Dedifferentiated amniotic fluid mesenchymal stem cell (primary cell): ENCODE data around the gene CMTM7.
"Not testable (repeated sequence)": the region's sequence is repeated elsewhere in the genome, so short reads cannot be mapped to it uniquely, and the experiment has no call there.

ENCODE experiments used
- DNase-seq: peaks from one replicate; pipeline ENCODE4 v3.0.0-alpha.2; 2016; ENCODE audit errors: extremely low spot score

The CMTM7 gene

DNA sequence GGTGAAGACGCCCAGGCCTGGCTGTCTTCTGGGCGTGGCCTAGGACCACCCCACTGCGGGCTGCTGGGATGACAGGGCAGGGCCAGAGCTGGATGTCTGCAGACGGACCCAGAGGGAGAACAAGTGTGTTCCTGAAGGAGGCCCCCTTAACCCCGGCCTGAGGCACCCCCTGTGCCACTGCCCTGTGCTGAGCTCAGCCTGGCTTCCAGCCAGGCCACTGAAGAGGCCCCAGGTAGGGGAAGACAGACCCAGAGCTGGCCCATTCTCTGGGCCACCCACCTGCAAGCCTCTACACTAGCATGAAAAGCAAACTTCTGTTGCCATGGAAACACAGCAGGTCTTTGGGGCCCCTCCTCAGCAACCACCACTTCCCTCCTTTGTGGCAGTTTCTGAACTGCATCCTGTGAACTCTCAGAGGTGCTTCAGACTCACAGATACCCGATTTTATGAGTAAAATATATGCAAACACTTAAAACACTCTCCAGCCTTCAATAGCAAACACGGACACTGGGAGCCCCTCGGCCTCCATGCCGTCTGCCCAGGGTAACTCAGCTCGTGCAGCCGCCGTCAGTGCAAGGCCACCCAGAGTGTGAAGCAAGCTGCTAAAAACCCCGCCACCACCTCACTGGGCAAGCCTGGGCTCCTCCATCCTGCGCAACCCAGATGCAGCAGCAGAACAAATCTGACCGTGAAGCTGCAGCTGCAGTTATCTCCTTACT, 68.5 kb downstream of the CMTM7 start:
- no peak for DNase-seq

DNA sequence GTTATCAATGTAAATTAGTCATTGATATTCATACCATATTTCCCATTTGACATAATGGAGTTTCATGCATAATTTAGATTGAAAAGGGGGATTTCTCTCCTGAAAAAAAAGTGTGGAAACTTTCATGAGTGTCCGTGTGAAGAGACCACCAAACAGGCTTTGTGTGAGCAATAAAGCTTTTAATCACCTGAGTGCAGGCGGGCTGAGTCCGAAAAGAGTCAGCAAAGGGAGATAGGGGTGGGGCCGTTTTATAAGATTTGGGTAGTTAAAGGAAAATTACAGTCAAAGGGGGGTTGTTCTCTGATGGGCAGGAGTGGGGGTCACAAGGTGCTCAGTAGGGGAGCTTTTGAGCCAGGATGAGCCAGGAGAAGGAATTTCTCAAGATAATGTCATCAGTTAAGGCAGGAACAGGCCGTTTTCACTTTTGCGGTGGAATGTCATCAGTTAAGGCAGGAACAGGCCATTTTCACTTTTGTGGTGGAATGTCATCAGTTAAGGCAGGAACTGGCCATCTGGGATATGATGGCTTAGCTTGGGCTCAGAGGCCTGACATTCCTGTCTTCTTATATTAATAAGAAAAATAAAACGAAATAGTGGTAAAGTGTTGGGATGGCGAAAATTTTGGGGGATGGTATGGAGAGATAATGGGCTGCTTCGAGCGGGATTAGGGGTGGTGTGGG, 69.3 kb downstream of the CMTM7 start:
- DNase-seq = not testable (repeated sequence)

DNA sequence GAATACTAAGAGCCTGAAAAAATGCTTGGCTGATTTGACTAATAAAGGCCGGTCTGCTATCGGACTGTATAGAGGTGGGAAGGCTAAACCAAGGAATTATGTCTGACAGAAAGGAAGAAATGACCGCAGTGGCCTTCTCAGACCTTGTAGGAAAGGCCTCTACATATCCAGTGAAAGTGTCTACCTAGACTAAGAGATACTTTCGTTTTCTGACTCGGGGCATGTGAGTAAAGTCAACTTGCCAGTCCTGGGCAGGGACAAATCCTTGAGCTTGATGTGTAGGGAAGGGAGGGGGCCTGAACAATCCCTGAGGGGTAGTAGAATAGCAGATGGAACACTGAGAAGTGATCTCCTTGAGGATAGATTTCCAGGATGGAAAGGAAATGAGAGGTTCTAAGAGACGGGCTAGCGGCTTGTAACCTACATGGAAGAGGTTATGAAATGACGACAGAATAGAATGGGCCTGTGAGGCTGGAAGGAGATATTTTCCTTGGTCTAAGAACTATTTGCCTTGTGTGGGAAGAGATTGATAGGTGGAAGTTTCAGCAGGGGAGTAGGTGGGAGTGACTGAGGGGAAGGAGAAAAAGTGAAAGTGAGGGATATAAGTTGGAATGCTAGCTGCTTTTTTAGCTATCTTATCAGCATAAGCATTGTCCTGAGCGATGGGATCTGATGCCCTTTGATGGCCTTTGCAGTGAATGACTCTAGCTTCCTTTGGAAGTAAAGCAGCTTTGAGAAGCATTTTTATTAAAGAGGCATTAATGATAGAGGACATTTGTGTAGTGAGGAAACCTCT, 70.7 kb downstream of the CMTM7 start:
- DNase-seq = not testable (repeated sequence)

DNA sequence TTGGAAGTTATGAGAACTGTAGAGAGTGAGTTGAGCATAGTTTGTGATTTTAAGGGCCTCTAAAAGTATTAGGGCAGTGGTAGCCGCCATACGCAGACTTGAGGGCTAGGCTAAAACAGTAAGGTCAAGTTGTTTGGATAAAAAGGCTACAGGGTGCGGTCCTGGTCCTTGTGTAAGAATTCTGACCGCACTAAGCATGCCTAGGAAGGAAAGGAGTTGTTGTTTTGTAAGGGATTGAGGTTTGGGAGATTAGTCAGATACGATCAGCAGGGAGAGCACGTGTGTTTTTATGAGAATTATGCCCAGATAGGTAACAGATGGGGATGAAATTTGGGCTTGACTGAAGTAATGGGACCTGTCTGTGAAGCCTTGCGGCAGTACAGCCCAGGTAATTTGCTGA, 71.8 kb downstream of the CMTM7 start:
- not testable (repeated sequence) for DNase-seq

DNA sequence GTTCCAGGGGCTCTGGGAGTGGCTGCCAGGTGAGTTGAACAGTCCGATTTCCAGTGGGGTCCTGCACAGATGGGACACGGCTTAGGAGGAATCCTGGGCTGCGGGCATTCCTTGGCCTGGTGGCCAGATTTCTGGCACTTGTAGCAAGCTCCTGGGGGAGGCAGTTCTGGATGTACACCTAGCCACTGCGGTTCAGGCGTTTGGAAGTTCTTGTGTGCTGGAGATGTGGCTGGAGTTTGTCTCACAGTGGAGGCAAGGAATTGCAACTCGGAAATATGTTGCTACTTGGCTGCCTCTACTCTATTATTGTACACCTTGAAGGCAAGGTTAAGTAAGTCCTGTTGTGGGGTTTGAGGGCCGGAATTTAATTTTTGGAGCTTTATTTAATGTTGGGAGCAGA, 73.1 kb downstream of the CMTM7 start:
- DNase-seq = not testable (repeated sequence)

DNA sequence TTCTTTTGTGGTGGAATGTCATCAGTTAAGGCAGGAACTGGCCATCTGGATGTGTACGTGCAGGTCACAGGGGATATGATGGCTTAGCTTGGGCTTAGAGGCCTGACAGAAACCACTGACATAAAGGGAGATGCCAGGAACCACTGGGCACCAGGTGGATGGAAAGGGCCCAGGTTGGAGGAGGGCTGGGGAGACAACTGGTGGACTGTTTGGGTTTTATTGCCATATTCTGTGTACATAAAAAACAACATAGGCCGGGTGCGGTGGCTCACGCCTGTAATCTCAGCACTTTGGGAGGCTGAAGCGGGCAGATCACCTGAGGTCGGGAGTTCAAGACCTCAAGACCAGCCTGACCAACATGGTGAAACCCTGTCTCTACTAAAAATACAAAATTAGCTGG, 75.2 kb downstream of the CMTM7 start:
- not testable (repeated sequence) for DNase-seq

DNA sequence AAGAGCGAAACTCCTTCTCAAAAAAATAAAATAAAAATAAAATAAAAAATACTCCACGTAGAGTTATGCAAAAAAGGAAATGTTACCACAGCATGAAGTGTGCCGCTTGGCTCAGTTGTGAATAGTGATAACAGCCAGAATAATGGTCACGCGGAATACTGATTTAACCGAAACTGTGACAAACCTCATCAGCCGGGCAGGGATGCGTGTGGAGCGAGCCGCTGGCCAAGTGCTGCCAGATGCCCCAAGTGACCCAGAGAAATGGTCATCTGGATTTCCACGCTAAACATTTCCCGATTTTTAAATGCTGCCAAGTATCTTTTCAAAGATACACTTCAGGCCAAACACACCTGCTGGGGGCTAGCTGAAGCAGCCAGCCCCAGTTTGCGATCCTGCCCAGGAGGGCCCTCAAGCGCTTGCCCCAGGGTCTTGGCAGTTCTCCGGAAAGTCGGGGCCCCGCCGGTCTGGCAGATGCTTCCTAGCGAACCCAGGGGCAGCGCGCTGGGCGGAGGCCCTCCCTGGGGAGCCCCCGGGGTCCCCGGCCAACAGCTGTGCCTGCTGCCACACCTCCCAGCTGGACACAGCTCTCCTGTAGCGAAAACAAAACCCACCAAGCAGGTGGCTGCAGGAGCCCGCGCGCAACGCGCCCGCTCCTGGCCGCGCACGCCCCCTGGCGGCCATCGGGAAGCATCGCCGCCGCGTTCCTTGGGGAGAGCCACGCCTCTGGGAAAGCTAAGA, 75.8 kb downstream of the CMTM7 start:
- no peak for DNase-seq

DNA sequence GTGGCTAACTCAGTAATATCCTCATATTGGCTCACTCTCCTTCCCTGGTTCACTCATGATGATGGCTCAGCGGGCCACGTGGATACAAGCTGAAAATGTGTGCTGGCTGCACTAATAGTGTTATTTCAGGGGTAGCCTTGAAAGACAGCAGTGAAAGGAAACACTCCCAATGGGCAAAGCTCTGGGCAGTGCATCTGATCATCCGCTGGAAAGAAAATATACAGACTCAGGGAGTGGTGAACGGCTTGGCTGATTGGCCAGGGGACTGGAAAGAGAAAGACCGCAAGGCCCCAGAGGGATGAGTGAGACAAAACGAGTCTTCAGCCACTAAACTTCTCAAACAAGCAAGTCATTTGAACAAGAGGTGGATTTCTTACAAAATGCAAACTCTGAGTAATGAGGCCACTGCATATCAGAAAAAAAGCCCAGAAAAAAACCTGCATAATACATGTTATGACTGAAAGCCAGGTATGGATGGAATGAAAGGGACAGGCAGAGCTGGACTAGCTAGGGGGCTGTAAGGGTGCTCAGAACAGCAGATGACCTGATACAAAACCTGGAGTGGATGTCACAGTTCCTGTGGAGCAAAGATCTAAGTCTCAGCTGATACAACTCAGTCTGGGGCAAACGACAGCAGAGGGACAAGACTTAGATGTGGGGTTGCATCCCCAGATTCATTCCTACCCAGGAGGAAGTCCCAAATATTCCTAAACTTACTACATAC, 77.7 kb downstream of the CMTM7 start:
- no peak for DNase-seq

DNA sequence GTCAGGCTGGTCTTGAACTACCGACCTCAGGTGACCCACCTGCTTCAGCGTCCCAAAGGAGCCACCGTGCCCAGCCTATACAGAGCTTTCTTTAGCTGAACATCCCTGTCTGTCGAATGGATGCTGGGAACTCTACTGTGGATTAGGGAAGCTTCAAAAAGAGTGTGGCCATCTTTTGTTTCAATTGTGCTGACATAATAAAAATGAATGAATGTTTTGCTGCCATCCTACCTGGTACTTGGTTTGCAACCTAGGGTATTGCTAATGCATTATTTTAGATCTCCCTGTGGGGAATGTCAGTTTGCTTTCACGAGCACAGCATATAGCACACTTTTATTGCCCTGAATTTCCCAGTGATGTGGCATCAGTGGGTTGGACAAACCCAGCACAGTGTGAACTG, 78.7 kb downstream of the CMTM7 start:
- no peak for DNase-seq

DNA sequence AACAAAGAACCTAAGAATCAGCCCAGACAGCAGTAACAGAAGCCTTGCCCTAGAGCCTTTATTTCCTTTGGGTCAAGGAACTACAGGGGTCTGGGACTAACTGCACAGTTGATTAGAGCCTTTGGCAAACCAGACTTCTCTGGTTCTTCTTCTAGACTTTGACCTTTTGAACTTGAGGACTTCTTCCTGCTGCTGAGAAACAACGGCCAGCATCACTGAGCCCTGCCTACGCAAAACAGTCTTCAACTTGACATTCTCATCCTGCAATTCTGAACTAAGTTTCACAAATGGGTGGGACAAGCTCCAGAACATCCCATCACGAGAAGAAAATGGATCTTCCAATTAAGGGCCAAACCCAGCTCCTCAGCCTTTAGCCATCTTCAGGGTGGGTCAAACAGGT, 79.6 kb downstream of the CMTM7 start:
- no peak for DNase-seq

DNA sequence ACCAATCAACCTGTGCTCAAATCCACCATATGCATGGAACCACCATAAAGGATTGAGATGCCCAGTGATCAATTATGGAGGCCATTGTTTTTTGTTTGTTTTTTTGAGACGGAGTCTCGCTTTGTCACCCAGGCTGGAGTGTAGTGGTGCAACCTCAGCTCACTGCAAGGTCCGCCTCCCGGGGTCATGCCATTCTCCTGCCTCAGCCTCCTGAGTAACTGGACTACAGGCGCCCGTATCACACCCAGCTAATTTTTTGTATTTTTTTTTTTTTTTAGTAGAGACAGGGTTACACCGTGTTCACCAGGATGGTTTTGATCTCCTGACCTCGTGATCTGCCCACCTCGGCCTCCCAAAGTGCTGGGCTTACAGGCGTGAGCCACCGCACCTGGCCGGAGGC, 80.5 kb downstream of the CMTM7 start:
- not testable (repeated sequence) for DNase-seq

DNA sequence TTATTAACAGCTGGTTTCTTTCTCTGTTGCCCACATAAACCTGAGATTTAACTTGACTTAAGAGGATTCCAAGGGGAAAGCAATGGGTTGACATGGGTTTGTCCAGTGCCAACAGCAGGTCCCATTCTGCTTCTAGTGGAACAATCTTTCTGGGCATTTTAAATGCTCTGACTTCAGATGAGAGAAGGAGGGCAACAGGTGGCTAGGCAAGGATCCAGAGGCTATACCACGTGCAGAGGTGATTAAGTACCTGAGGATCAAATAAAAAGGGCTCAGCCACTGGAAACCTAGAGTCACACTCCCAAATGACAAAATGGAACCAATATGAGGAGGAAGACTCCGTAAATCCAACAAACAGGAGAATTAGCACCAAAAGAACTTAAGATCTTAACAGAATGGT, 82.5 kb downstream of the CMTM7 start:
- DNase-seq = no peak

DNA sequence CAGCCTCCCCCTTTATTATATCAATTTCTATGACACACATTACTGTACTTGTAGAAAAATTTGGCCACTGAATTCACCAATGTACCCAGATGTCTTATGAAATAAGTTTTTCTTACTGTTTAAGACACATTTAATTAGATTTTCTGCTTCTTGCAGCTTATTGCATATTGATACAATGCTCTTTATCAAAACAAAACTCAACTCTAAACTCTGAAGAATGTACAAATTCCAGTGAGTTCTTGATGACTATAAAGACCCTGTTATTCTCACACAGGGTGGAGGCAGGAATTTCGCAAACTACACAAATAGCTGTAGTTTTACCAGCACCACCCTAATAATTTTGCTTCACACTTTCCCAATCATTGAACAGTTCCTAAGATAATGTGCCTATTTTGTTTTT, 89.0 kb downstream of the CMTM7 start:
- peak; percentile 56 for DNase-seq

DNA sequence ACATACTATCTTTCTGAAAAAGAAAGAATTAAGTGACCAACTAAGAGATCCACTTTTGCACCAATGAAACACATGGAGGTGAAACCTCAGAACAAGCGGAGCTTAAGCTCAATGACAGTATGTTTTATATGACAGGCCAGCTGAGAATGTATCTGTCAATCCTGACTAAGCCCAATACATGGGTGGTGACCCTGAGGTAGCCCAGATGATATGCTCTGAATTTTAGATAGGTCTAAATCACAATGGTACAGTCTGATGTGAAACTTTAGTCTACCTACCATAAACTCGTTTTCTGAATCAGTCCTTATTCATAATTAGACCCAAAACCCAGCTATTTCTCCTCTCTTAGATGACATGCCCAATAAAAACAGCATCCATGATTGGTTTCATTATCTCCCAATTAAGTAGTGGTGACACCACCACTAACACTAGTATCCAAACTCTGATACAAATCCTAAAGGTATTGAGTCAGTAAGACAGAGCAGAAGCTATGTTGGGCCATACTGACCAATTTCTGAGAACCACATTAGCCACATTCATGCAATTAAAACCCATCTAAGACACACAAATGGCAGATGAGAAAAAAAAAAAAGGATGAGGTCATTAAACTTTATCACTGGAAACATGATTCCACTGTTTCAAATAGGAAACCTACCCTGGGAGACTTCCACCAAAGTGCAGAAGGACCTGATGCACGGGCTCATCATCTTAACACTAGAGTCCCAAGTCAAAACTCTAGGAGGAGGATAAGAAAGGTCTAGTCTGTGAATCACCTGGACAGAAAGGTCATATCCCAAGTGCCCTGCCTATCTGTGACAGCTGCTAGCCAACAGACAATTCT, 90.4 kb downstream of the CMTM7 start:
- DNase-seq = no peak

DNA sequence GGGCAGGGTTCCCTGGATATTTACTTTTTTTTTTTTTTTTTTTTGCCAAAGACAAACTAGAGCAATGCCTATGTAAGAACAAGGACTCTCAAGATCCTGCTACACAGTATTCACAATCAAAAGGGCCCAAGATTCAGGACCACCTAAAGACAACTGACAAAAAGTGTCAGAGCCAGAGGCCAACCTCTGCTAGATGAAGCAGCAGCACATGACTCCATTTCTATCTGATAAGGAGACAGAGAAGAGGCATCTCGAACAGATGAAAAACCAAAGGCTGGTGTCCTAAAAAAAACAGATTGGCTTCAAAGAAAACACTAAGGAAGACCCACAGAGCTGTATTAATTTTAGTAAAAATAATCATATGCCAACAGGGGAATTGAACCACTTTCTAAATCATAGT, 91.0 kb downstream of the CMTM7 start:
- DNase-seq = no peak

DNA sequence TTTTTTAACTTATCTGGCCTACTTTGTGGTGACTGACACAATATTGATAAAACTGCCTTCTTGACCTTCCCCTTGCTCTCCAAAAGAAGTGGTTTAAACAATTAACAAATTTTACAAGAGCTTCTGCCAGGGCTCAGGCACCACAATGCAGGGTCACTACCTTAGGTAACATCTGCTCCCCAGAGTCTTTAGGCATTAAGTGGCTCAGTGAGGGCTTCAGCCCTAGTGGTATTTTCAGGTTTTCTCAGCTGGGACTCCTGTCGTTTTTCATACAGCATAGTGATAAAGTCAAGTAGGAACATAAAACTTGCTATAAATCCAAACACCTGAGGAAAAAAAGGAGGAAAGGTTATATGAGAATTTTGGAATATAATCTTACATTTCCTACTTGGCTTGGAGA, 92.1 kb downstream of the CMTM7 start:
- no peak for DNase-seq

DNA sequence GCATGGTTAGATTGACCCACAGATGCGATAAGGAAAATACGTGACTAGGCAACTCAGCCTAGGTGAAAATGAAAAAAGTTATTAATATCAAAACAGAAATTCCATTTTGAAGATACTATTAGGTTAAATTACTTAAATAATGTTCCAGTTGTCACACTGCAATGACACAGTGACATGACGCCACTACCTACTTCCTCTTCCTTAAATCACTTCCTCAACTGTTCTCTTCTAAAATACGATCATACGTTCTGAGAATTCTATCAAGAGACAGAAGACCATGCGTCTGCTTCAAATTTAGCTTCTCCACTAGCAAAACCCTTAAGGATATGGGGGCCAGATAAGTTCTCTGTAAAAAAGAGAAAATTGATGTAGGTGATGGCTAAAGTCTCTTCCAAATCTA, 92.8 kb downstream of the CMTM7 start:
- DNase-seq = no peak

DNA sequence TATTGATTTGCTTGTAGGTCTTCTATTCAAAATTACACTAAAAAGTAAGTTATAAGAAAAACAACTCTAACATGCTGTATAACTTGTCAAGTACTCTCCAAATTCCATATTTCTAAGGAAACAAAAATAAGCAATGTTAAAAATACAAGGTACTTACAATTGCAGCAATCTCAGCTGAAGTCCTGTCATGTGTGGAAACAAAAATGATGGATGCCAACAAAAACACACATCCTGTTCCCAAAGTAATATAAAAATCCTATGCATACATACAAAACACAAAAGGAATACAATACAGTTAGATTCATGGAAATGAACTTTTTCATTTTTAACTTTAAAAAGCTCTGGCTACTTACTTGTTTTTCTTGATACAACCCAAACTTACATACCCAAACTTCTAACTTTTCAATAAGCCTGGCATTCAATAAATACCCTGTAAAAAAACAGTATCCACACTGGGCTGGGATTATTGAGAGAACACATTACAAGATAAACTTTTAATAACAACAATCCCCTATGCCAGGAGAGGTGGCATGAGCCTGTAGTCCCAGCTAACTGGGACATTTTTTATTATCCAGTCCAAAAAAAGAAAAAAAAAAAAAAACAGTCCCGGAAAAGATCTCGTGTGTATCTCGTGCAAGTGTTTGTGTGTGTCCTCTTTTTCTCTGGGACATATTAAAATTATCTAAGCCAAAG, 96.3 kb downstream of the CMTM7 start:
- no peak for DNase-seq

DNA sequence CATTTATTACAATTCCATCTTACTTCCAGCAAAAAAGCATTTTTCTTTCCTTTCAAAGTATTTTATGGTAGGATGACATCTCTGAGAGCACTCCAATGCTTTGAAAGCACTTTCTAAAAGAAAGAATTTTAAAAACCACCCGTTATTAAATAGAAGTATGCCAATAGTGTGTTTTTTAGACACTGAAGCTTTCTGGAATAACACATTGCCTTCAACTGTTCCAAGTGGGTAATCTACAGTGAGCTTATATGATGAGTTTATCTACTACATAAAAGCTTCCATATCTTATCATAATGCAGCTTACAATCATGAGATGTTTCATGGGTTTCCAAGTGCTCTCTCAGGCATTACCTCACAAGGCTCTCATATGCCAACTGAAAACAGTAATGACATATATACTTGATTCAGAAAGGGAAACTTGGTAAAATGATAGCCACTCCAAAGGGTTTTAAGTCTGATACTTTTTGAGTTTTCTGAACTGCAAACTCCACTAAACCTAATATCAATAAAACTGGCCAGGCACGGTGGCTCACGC, 96.9 kb downstream of the CMTM7 start:
- DNase-seq = no peak
